Psoas muscle (tissue), 8 donors: ENCODE data around the gene QRFP. TPM values are rescaled to one million over a fixed set of nuclear protein-coding genes. Genes with fewer than 3 reads are reported as not detected.

Experiments
- ATAC-seq, 4 donors: fragments of 200-7000 bp; cut with Tn5 transposase; one replicate each; pipeline ENCODE4 v1.9.1; 2020; ENCODE audit warnings: moderate library complexity in 3 of 4, mild to moderate bottlenecking in 2 of 4
- DNase-seq, 2 donors: peaks; one replicate each; pipeline ENCODE4 v3.0.0-alpha.2; 2020
- H3K27ac ChIP-seq: fragments of 200-600 bp; one replicate; pipeline ENCODE4 v1.8.0; 2022
- H3K27me3 ChIP-seq, 3 donors: fragments of 200-600 bp in 1 of 3; one replicate each; pipeline versions ENCODE4 v1.6.1 to v1.8.0; 2013 to 2022; ENCODE audit warnings: low read length in 2 of 3, mild to moderate bottlenecking in 2 of 3, moderate library complexity in 1 of 3; ENCODE audit not compliant: insufficient read depth in 3 of 3
- H3K36me3 ChIP-seq, 2 donors: fragments of 200-600 bp in 1 of 2; one replicate each; pipeline versions ENCODE4 v1.6.1 to v1.8.0; 2013 to 2022; ENCODE audit warnings: low read depth in 1 of 2, mild to moderate bottlenecking in 1 of 2, moderate library complexity in 1 of 2; ENCODE audit not compliant: insufficient read depth in 1 of 2
- H3K4me1 ChIP-seq: fragments of 200-600 bp; one replicate; pipeline ENCODE4 v1.8.0; 2022
- H3K4me3 ChIP-seq: fragments of 200-600 bp; one replicate; pipeline ENCODE4 v1.8.0; 2022; ENCODE audit warnings: mild to moderate bottlenecking
- H3K9me3 ChIP-seq: fragments of 200-600 bp; one replicate; pipeline ENCODE4 v1.8.0; 2022
- CTCF ChIP-seq: fragments of 200-600 bp; IDR thresholded peaks from one replicate; pipeline ENCODE4 v1.8.0; 2022; ENCODE audit warnings: antibody characterized with exemption
- WGBS, 3 donors: extraction: QIAGEN DNeasy Blood & Tissue Kit; methylation state at CpG; one replicate each; pipeline versions ENCODE4 v1.1.6 to v1.1.7; 2013; 5-methylcytosine and 5-hydroxymethylcytosine counted together
- intact Hi-C, 2 donors: fragments of 100-400 bp; cut with DNase I; formaldehyde crosslinking; loops; one replicate each; pipeline versions ENCODE4 v1.11.0 to v1.14.2; 2022
- polyA plus RNA-seq, 3 donors: library from polyadenylated mRNA; stranded (reverse); fragments of 200-250 nt; gene quantifications; one replicate each; pipeline ENCODE4 v1.2.3, GENCODE V29; 2013
- total RNA-seq, 4 donors: library from RNA; stranded (reverse); fragmentation: NEBNext Ultra II Directional in 2 of 4; extraction: Animal tissue kit (Norgen Biotek cat#: 25700) in 2 of 4; gene quantifications; one replicate each; pipeline versions ENCODE4 v1.2.1 to v1.2.4, GENCODE V29; 2021 to 2023
- donor health status: healthy with polysubstance abuse.
- donor health status: DM: no; HTN: no; CAD: no; lungs with moderate emphysema.
- donor health status: Bipolar disorder and iron deficiency.
- donor health status: healthy.
- donor health status: DM: yes; HTN: yes; CAD: no.
- donor health status: DM: no; HTN: no; CAD: no.
- donor health status: DM: no; HTN: no; CAD: no.
- donor health status: DM: yes; HTN: yes; CAD: no.

QRFP gene
- total and polyA plus RNA-seq, 7 donors = 0.01 to 0.03 TPM; not detected in 5

- H3K9me3 ChIP-seq = no peaks in the 10 kb centered on the region
- no peak overlapping the region for H3K4me3 ChIP-seq
- 56 to 62% (median 57%) methylated on average over 9 of the region's 9 CpGs for WGBS, 3 donors
- TF ChIP-seq CTCF = no peak
- intact Hi-C loops = no loop called here
- no peak overlapping the region for H3K27ac ChIP-seq
- DNase-seq = no peak
- H3K27me3 ChIP-seq = peaks cover 0 to 91% (median 16%) of the 10 kb centered on the region in 3 donors
- H3K36me3 ChIP-seq = no peaks in the 10 kb centered on the region
- H3K4me1 ChIP-seq = no peaks in the 10 kb centered on the region
- ATAC-seq = no peak
These were observed 21.7 kb upstream of the QRFP start for GRCh38 chr9:130918101-130918825.

GRCh38 chr9:130917168-130917960 lies 20.8 kb upstream of the QRFP start:
- Histone ChIP-seq H3K27me3 (peaks cover 0 to 88% (median 14%) of the 10 kb centered on the region in 3 donors), H3K4me1 (no peaks in the 10 kb centered on the region), H3K27ac (no peak overlapping the region), H3K4me3 (no peak overlapping the region), H3K36me3 (no peaks in the 10 kb centered on the region), H3K9me3 (no peaks in the 10 kb centered on the region)
- intact Hi-C loops = no loop called here
- 71 to 75% (median 74%) methylated on average over 34 of the region's 34 CpGs for WGBS, 3 donors
- no peak for DNase-seq
- TF ChIP-seq CTCF = no peak
- ATAC-seq = no peak

DNA sequence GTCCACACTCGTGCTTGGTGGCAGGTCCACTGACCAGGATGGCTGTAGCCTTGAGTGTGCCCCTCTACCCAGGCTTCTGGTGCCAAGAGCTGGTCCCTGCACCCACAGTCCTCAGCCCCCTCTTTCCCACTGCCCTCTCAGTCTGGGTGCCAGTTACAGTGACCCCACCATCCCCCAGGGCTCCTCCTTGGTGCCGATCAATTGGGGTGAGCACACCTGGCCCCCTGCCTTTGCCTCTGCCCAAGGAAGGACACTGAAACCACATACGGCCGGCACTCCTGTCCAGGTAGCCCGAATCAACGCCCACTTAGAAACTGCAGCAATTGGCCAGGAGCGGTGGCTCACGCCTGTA lies 18.5 kb upstream of the QRFP start:
- H3K4me1 ChIP-seq = no peaks in the 10 kb centered on the region
- no peaks in the 10 kb centered on the region for H3K9me3 ChIP-seq
- WGBS, 3 donors = 88 to 89% (median 88%) methylated on average over 8 of the region's 8 CpGs
- H3K4me3 ChIP-seq = no peak overlapping the region
- intact Hi-C loops = no loop called here
- DNase-seq (no peak), ATAC-seq (no peak)
- no peak for TF ChIP-seq CTCF
- H3K36me3 ChIP-seq = no peaks in the 10 kb centered on the region
- peaks cover 0 to 78% (median 12%) of the 10 kb centered on the region in 3 donors for H3K27me3 ChIP-seq
- no peak overlapping the region for H3K27ac ChIP-seq

DNA sequence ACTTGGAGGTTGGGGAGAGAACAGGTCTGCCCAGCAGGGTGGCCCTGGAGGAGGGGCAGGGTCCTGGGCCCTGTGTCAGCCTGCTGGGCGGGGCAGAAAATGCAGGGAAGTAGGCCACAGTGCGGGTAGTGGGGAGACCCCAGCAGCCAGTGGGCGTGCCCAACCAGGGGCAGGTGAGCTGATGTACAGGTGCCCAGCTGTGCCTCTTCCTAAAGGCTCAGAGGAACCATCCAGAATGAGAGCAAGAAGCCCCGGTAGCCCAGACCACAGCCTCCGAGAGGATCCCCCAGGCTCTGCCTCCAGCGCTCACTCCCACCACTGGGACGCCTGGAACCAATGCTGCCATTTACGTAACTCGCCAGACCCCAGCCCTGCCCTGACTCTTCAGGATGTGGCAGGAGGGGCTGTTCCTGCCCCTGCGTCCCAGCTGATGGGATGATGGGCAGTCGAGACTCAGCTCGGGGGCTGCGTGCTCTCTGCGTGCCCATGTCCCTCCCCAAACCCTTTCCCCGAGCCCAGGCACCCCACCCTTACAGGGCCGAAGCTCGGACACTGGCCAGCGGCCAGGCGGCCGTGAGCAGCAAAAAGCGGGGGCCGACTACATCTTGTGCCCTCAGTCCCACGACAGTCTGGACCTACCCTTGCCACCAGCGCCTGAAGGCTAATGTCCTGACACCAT lies 17.9 kb upstream of the QRFP start:
- DNase-seq = no peak
- H3K4me1 ChIP-seq = no peaks in the 10 kb centered on the region
- peaks cover 0 to 73% (median 12%) of the 10 kb centered on the region in 3 donors for H3K27me3 ChIP-seq
- H3K27ac ChIP-seq = no peak overlapping the region
- H3K4me3 ChIP-seq = no peak overlapping the region
- TF ChIP-seq CTCF = no peak
- intact Hi-C loops = no loop called here
- 73 to 79% (median 76%) methylated on average over 24 of the region's 24 CpGs for WGBS, 3 donors
- ATAC-seq = no peak
- H3K9me3 ChIP-seq = no peaks in the 10 kb centered on the region
- H3K36me3 ChIP-seq = no peaks in the 10 kb centered on the region
